RCC 7860 (cell line): ENCODE data around the gene SMG1.
"Not testable (repeated sequence)": the region's sequence is repeated elsewhere in the genome, so short reads cannot be mapped to it uniquely, and the experiment has no call there.

Experiments
- DNase-seq: peaks from one replicate; pipeline ENCODE4 v3.0.0-alpha.2; 2015; ENCODE audit warnings: low spot score
- FAIRE-seq: peaks from 2 replicates; lab custom pipeline; 2012; peaks lifted over from hg19 to GRCh38; lab: Jason Lieb, UNC

Gene SMG1

GRCh38 chr16:18925986-18926865 lies at the start of gene SMG1:
Gene SMG1, minus strand, starts transcription at chr16:18926408. Its CDS starts 367 bp downstream, at chr16:18926041.
- FAIRE-seq: peak; percentile 2
- peak; percentile 98 for DNase-seq

DNA sequence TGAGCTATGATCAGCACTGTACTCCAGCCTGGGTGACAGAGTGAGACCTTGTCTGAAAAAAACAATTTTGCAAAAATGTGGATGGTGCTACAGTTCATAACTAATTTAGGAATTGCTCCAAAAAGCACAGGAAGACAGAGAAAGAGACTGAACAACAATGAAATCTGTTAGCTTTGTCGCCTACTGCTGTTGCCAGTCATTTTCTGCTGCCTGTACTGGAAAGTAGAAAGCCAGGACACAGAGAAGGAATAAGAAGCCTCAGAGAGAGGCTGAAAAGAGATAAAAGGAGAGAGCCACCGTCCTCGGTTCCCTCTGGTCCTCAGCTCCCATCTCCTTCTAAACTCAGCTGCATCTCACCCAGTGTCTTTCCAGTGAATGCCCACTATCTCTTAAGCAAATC lies 48.9 kb upstream of the SMG1 start:
- DNase-seq (no peak), FAIRE-seq (no peak)

GRCh38 chr16:18969855-18970240 lies 43.6 kb upstream of the SMG1 start:
- DNase-seq: no peak
- no peak for FAIRE-seq

DNA sequence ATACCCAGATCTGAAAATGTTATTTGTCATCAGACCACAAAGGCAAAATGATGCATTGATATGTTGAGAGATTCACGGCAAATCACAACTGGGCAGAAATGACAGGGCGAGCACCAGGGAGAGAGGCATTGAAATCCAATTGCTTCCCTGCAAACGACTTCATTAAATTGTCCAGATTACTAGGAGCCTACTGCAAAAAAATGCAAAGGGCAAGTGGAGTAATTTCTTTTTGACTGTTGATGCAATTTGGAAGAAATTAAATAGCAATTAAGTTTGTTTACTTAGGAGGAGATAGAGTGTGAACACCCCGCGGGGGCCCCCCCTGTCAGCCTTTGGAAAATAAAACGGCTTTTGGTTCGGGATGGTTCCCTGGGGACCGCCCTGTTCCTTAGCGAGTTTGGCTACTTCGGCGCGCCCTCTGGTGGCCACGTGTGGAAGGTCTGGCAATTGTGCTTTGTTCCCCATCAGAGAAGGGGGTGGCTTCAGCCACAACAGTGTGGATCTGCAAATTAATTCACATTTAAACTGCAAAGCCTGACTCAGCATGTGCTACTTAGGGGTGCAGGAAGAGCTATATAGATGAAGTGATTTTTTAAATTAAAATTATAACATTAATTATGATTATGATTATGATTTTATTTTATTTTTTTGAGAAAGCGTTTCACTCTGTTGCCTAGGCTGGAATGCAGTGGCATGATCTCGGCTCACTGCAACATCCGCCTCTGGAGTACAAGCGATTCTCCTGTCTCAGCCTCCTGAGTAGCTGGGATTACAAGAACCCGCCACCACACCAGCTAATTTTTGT lies 43.0 kb upstream of the SMG1 start:
- peak; percentile 36 for DNase-seq
- peak; percentile 2 for FAIRE-seq

DNA sequence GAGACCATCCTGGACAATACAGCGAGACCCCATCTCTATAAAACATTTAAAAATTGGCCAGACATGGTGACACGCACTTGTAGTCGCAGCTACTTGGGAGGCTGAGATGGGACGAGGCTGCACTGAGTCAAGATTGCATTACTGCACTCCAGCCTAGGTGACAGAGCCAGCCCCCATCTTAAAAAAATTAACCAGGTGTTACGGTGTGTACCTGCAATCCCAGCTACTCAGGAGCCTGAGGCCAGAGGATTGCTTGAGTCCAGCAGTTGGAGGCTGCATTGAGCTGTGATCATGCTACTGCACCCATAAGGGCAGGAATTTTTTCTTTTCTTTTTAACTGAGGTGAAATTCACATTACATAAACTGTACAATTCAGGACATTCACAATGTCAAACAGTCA lies 40.6 kb upstream of the SMG1 start:
- no peak for FAIRE-seq
- no peak for DNase-seq

DNA sequence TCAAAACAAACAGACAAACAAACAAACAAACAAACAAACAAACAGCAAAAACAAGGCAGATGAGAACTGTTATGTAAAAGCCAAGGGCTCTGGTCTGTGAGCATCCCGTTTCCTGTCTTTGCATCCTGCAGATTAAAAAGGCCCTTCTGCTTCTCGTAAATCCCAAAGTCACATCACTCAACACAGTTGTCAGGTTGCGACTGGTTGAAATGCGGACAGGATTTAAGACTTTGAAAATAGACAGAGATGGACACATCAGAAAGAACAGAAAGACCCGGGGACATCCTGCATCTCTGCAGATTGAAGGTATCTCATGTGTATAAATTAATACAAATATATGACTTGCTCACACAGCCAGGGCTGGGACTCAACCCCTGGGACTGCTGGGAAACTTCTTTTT lies 39.3 kb upstream of the SMG1 start:
- no peak for DNase-seq
- no peak for FAIRE-seq

GRCh38 chr16:18959031-18959505 lies 32.9 kb upstream of the SMG1 start:
- FAIRE-seq (no peak), DNase-seq (no peak)

DNA sequence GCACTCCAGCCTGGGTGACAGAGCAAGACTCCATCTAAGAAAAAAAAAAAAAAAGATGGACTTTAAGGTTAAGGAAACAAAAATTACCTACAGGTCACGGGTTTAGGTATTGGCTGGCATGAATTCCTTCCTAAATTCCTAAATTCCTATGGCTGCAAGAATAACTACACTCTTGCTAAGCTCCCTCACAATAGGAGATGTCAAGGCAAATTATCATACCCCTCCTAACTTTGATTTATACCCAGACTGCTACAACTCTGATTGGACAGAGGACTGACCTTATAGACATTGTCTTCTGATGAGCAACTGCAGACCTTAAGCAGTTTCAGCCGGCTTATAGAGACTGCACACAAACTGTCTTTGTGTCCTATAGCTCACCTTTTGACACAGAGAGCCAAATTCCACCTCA lies 32.4 kb upstream of the SMG1 start:
- no peak for FAIRE-seq

DNA sequence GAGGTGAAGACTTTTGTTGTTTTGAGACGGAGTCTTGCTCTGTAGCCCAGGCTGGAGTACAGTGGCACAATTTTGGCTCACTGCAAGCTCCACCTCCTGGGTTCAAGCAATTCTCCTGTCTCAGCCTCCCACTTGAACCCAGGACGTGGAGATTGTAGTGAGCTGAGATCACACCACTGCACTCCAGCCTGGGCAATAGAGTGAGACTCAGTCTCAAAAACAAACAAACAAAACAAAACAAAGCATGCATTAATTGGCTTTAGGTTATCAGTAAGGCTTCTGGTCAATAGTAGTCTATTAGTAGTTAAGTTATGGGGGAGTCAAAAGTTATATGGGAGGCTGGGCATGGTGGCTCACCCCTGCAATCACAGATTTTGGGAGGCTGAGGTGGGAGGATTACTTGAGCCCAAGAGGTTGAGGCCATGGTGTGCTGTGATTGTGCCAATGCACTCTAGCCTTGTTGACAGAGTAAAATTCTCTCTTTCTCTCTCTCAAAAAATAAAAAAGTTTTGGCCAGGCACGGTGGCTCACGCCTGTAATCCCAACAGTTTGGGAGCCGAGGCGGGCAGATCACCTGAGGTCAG lies 30.5 kb upstream of the SMG1 start:
- DNase-seq, FAIRE-seq: not testable (repeated sequence)

More for the DNA sequence above, 32.4 kb upstream of the SMG1 start:
- no peak for DNase-seq

GRCh38 chr16:18955874-18956580 lies 29.8 kb upstream of the SMG1 start:
- FAIRE-seq, DNase-seq: not testable (repeated sequence)

DNA sequence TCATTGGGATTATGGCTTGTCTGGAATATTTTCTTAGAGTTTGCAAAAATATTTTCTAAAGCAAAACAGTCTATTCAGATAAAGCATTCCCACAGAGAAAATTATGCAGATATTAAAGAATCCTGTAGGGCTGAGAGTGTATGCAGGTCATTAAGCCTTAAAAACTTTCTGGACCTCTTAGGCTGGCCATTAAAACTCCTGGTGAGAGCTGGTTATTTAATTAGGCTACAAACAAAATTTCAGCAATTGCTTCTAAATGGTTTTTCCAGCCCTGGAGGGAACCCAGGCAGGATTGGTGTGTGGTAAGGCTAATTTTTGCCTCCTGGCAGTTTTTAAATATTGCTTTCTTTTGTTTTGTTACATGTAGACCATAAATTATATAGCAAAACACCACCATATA lies 27.3 kb upstream of the SMG1 start:
- FAIRE-seq: no peak
- no peak for DNase-seq

DNA sequence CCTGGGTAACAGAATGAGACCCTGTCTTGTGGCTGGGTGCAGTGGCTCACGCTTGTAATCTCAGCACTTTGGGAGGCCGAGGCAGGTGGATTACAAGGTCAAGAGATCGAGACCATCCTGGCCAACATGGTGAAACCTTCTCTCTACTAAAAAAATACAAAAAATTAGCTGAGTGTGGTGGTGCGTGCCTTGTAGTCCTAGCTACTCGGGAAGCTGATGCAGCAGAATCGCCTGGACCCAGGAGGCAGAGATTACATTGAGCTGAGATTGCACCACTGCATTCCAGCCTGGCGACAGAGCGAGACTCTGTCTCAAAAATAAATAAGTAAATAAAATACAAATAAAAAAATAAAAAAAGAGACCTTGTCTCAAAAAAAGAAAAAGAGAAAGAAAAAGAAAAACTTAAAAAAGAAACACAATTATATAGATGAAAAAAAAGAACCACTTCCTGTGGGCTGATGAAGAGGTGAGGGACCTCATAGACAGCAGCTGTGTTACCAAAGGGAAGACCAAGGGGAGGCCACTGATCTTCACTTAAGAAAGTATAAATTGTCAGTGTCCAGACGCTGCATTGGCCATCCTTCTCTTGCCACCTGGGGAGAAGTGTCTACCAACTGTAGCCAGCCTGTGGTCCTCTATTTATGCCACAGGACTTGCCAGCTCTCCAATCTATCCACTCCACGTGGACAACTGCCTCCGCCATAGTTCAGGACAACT lies 24.4 kb upstream of the SMG1 start:
- DNase-seq (no peak), FAIRE-seq (no peak)

GRCh38 chr16:18948372-18949020 lies 22.3 kb upstream of the SMG1 start:
- no peak for DNase-seq
- no peak for FAIRE-seq

DNA sequence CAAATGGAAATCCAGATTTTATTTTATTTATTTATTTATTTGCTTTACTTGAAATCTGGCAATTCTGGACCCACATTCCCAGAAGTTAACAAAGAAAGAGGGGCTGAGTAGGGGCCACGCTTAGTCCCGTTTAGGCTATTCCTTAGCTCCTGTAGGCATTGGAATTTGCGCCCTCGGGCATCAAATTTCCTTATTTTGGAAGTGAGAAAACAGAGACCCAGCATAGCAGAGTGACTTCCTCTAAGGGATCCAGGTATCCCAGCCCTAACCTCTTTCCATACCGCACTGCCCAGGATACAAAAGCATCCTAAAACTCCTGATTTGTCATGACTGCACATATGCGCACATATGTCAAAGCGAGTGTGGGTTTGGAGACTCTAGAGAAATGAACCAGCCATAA lies 19.0 kb upstream of the SMG1 start:
- FAIRE-seq (no peak), DNase-seq (no peak)

DNA sequence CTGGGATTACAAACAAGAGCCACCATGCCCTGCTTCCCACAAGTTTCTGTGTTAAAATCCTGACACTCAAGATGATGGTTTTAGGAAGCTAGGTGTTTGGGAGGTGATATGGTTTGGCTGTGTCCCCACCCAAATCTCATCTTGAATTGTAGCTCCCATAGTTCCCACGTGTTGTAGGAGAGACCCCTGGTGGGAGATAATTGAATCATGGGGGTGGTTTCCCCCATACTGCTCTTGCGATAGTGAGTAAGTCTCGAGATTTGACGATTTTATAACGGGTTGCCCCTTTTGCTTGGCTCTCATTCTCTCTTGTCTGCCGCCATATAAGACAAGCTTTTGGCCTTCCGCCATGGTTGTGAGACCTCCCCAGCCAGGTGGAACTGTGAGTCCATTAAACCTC lies 17.2 kb upstream of the SMG1 start:
- DNase-seq (no peak), FAIRE-seq (no peak)

DNA sequence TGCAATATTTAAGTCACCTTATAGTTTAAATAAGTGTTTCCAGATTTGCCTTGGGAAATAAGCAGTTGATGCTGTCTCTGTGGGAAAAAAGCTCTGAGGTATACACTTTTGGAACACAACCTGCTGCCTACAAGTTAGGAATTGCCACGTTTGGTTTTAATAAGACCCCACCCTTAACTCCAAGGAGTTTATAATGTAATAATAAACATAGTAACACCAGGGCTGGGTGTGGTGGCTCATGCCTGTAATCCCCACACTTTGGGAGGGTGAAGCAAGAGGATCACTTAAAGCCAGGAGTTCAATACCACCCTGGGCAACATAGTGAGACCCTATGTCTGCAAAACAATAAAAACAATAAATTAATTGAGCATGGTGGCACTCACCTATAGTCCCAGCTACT lies 15.9 kb upstream of the SMG1 start:
- no peak for DNase-seq
- FAIRE-seq: no peak

GRCh38 chr16:18941471-18941870 lies 15.3 kb upstream of the SMG1 start:
- DNase-seq: no peak
- no peak for FAIRE-seq

DNA sequence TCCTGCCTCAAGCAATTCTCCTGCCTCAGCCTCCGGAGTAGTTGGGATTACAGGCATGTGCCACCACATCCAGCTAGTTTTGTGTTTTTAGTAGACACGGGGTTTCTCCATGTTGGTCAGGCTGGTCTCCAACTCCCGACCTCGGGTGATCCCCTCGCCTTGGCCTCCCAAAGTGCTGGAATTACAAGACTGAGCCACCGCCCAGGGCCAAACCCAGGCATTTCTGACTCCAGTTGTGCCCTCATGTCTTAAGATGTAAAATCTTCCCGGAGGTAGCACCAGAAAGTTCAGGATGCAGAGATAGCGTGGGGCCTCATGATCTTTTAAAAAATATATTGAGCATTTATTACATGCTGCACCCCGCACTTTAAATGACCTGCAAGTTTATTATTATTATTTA lies 12.8 kb upstream of the SMG1 start:
- no peak for FAIRE-seq
- DNase-seq: no peak

GRCh38 chr16:18937390-18937789 lies 11.2 kb upstream of the SMG1 start:
- DNase-seq: no peak
- FAIRE-seq: no peak
